SK-N-MC (cell line): Measurements from ENCODE around the gene DLGAP3.

Source experiments
- EZH2 ChIP-seq: fragments of 200-600 bp; sonication (generic); IDR thresholded peaks from one replicate; pipeline ENCODE4 v1.6.1; 2017; ENCODE audit warnings: antibody characterized with exemption
- FOXP2 ChIP-seq: optimal IDR thresholded peaks from 2 replicates; pipeline ENCODE3; 2011; ENCODE audit warnings: mild to moderate bottlenecking, moderate library complexity; ENCODE audit not compliant: insufficient read depth; ENCODE audit errors: extremely low read length, control extremely low read depth
- POLR2AphosphoS5 ChIP-seq: IDR thresholded peaks from 2 replicates; pipeline ENCODE4 v1.6.1; 2012; ENCODE audit warnings: mild to moderate bottlenecking, low read depth, low read length, borderline replicate concordance

- TF ChIP-seq POLR2AphosphoS5 (no peak), EZH2 (no peak), FOXP2 (no peak)
These were observed 79.1 kb downstream of the DLGAP3 start for GRCh38 chr1:34850382-34850781.
